H54 (cell line): Measurements from ENCODE around the gene TBC1D8.

Source experiments
- DNase-seq: peaks from one replicate; pipeline ENCODE4 v3.0.0; 2011; ENCODE audit warnings: low spot score, mixed read lengths; ENCODE audit not compliant: insufficient read length
- FAIRE-seq: peaks from 3 replicates; lab custom pipeline; 2011; peaks lifted over from hg19 to GRCh38; lab: Jason Lieb, UNC
- POLR2A ChIP-seq: IDR thresholded peaks from 2 replicates; pipeline ENCODE4 v1.6.1; 2011; ENCODE audit warnings: low read depth, mild to moderate bottlenecking, low read length

TBC1D8 gene

DNA sequence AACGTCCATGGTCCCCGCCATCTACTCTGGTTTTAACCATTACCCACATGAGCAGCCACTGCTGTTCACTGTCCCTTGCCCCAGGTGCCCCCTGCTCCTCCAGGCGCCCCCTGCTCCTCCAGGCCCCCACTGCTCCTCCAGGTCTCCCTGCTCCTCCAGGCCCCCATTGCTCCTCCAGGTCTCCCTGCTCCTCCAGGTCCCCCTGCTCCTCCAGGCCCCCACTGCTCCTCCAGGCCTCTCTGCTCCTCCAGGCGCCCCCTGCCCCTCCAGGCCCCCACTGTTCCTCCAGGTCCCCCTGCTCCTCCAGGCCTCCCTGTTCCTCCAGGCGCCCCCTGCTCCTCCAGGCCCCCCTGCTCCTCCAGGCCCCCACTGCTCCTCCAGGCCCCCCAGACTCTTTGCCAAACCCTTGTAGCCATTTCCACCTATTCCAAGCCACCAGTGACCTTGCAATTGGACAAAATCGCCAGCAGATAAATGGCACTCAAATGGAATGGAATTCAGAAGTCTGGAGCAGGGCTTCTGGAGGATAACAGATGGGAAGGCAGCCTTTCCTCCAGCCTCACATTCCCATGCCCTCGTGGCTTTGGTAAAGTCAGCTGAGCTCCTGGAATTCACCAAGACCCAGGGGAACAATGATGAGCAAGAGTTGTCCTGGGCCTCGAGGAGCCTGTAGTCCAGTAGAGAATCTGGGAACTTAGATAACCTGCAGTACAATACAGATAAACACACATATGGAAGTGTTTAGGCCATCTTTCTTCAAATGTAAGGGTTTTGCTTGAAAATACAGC is 162.4 kb downstream of the TBC1D8 start:
- TF ChIP-seq POLR2A: no peak
- DNase-seq (no peak), FAIRE-seq (no peak)

DNA sequence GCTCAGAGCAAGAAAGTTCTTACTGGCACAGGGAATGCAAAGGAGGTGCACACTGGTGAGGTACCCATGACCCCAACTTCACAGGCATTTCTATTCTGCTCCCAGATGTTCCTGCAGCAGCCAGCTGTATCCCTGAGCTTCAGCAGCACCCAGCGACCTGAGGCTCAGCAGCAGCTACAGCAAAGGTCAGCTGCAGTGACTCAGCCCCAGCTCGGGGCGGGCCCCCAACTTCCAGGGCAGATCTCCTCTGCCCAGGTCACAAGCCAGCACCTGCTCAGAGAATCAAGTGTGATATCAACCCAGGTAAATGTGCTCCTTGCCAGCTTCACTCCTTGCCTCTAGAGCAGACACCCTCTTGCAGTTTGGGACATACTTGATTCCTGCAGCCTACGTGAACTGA is 163.2 kb downstream of the TBC1D8 start:
- no peak for DNase-seq
- no peak for TF ChIP-seq POLR2A
- FAIRE-seq: no peak

DNA sequence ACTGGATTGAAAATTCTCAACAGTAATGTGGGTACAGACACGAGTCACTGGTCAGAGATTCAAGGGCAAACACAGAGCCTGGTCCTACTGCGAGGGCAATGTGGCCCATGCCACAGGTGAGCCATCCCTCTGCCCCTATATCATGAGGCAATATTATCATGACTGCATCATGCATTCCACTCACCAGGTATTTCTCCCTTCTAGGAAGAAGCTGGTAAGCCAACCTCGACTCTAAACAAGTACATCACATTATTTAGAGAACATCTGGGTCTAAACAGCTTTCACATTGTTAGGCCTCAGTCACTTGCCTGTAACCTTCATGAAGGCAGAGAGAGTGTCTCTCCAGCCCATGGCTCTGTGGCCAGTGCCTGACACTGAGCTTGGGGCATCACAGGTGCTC is 163.6 kb downstream of the TBC1D8 start:
- DNase-seq (no peak), FAIRE-seq (no peak)
- no peak for TF ChIP-seq POLR2A

DNA sequence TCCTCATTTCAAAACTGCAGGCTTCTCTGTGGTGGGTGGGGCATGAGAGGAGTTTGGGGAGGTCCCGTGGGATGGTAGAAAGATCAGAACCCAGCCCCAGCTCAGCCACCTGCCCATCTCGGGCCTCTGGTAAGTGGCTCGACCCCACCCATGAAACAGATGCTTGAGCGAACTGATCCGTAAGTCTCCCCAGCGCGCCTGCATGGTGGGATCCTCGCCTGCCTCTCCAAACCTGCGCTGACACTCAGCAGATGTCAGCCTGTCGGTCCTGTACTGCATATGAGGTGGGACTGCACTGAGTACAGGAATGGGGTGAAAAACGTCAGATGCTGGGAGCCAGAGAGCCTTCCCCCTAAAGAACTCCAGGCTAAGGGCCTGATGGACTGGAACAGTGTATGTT is 165.0 kb downstream of the TBC1D8 start:
- no peak for FAIRE-seq
- no peak for TF ChIP-seq POLR2A
- DNase-seq: no peak

DNA sequence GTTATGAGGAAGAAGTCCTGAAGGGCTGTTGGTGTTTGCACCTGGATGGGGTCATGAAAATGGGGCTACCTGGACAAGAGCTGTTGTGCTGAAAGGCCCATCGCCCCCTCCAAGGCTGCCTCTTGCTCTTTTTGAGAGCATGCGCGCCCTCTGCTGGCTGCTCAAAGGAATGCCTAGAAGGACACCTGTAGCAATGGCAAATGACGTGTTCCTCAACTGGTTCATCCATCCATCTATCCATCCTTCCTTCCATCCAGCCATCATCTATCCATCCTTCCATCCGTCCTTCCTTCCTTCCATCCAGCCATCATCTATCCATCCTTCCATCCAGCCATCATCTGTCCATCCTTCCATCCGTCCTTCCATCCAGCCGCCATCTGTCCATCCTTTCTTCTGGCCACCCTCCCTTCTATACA is 166.3 kb downstream of the TBC1D8 start:
- FAIRE-seq (peak; percentile 79), DNase-seq (peak; percentile 59)
- no peak for TF ChIP-seq POLR2A

DNA sequence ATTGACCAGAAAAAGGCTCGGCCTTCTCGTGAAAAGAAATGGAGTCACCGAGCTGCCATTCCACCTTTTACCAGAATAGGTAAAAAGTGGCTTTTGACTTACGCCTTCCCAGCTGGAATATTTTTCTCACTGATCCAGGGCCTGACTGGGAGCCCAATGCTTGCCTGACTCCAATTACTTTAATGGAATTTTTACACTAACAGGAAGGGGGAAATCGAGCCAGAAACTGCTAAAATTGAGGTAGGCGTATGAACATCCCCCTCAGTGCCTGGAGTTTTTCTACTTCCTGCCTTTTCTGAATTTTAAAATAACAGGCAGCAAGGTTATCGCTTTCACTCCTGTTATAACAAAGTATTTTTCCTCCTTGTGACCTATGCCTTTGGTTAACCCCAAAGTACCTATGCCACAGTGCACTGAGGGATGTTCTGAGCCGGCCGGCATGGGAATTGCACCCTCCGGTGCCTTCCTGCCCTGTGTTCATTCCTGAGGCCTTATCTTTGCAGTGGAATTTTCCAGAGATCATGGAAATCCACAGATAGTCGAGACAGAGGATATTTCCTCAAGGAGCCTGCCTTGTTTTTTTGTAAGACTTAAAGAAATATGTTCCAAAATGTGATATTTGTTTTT is 167.4 kb downstream of the TBC1D8 start:
- DNase-seq (no peak), FAIRE-seq (no peak)
- TF ChIP-seq POLR2A: no peak

DNA sequence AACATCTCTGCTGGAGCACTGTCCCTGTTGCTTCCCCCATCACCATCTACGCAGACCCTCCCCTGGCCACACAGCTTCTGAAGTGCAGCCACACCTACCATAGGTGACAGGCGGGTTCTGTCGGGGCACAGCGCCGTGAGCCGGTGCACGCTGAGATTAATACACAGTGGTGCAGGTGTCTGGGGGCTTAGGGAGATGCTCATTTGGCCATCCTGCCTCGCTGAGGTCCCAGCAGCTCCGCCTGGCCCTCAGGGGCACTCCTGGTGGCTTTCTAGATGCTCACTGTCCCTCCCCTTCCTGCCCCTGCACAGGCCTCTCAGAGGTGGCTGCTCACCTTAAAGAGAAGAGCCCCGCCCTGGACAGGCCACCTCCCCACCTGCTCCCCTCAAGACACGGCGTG is 168.0 kb downstream of the TBC1D8 start:
- DNase-seq (no peak), FAIRE-seq (no peak)
- TF ChIP-seq POLR2A: no peak

DNA sequence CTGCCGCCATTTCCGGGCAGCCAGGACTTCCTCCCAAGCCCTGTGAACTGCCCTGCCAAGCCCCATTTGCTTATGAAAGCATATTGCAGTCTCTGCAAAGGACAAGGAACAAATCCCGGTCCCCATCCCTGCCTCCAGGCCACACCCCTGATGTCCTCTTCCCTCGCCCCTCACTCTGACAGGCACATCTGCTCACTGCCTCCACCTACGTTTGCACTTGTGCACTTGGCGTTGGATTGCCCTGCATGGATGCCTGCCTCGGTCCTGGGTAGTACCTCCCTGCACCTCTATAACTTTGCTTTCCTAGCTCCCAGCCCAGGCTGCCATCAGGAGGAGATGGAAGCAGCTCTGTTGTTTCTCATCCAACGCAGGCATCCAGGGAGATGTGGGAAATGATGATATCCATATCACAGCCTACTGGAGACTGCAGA is 168.7 kb downstream of the TBC1D8 start:
- FAIRE-seq: no peak
- no peak for TF ChIP-seq POLR2A
- no peak for DNase-seq

DNA sequence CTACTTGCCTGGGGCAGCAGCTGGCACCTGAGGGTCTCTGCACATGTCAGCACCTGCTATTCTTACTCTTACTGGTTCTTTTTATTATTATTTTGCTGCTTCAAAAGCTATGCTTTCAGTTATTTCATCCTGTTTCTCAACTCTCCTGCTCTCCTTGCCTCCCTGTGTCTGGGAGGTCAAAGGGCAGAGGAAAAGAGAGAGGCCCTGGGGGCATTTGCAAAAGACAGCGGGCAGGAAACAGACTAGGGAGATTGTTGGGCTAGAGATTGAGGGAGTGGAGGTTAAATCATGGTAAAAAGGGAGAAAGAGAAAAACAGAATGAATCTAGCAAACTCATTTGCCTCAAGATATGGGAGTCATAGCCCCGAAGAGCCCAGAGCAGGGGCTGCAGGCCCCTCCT is 170.2 kb downstream of the TBC1D8 start:
- TF ChIP-seq POLR2A: no peak
- no peak for FAIRE-seq
- no peak for DNase-seq

DNA sequence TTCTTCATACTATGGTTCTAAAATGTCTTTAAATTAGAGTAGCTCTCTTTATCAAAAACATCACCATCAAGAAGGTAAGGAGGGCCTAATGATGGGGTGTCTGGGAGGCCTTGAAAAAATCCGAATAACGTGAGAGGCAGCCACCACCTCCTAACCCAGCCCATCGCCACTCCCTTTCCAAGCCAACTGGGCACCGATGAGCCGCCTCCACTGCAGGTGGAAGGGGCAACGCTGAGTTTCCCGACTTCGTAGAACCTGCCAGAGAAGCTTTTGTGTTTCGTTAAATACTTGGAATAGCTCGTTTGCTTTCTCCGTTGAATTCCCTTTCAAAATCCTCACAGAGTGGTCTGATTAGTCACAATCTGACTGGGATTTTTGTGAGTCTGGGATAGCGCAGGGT is 171.1 kb downstream of the TBC1D8 start:
- FAIRE-seq: no peak
- TF ChIP-seq POLR2A: no peak
- DNase-seq: no peak

DNA sequence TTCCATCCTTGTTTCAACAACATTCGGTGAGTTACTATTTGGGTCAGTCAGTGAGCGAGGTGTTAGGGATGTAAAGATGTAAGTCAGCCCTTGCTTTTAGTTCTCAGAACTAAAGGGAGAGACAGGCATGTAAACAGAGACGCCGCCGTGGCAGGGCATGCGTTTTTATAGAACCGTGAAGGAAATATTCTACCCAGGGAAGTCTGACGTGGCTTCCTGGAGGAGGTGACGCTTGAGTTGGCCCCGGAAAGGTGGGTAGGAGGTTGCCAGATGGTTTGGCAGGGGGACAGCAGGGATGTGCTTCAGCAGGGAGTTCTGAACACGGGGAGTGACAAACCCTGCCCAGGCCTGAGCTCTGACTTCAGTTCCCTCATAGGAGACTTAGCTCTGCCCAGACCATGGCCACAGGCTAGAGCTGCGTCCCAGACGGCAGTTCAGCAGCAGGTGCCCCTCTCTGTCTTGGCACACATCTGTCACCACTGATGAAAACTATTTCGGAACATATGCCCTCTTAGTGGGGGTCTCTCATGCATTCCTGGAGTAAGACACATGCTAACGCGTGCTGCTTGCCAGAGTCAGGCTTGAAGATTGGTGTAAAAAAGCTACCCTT is 172.5 kb downstream of the TBC1D8 start:
- FAIRE-seq (no peak), DNase-seq (no peak)
- no peak for TF ChIP-seq POLR2A

DNA sequence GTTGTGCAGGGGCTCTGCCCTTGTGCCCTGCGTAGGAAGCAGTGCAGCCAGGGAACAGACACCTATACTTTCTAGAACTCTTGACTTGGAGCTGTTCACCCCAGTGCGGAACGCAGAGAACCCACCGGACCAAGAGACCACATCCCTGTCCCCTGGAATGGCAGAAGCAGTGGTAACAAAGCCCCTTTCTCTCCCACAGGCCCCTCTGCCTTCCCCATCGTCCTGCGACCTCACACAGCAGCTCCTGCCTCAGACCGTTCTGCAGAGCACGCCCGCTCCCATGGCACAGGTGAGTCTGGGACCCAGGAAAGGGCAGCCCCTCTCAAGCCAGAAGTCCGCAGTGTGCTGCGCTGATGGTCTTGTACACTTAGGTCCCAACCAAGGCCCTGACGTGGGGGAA is 173.7 kb downstream of the TBC1D8 start:
- TF ChIP-seq POLR2A: no peak
- no peak for DNase-seq
- no peak for FAIRE-seq

DNA sequence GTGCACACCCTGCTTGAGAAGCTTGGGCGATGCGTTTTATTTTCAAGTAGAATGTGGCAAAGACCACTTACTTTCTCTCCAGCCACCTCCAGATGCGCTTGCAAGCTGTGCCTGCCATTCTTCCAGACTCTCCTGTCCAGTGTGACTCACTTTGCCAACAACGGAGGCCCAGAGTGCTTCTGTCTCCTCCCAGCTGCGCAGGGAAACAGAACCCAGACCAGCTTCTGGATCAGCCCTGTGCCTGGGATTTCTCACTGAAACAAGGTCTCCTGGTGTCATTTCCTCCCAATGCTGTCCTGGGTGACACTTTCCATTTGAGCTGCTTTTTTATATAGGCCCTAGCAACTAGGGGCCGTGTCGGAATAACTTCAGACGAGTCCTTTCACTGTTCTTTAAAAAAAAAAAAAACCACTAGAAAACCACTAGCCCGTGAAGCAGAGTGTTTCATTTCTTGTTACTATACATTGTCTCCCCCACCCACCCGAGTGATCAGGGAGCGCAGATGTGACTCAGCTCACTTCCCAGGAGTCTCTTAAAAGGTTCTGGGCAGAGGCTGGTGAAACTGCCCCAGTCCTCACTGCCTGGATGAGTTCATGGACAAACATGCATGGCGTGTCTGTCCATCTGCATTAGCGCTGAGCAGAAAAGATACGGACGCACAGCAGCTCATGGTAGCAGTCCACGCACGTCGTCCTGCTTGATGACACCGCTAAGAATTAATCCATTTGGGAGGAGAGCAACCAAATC is 174.4 kb downstream of the TBC1D8 start:
- TF ChIP-seq POLR2A: no peak

DNA sequence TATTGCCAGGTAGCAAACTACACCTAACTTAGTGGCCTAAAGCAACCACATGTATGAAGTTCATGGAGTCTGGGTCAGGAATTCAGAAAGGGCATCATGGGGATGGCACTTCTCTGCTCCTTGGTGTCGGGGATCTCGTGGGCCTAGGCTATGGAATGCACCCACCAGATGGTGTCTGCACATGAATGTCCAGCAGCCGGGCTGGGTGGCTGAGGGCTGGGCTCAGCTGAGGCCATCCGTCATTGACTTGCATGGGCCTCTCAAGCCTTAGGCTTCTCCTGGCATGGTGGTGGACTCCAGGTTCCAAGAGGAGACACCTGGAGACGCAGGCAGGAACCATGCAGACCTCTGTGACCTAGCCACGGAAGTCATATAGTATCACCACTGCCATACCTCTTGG is 175.1 kb downstream of the TBC1D8 start:
- DNase-seq: no peak
- no peak for TF ChIP-seq POLR2A
- FAIRE-seq: no peak

More for the DNA sequence above, 174.4 kb downstream of the TBC1D8 start:
- FAIRE-seq (no peak), DNase-seq (peak; percentile 39)
